Naive thymus-derived CD8-positive, alpha-beta T cell (primary cell): Measurements from ENCODE around the gene PTPRT. TPM values are rescaled to one million over a fixed set of nuclear protein-coding genes. Genes with fewer than 3 reads are reported as not detected.

ENCODE experiments used
- ATAC-seq, 2 donors: fragments of 150-1000 bp; cut with Tn5 transposase in 1 of 2; sonication (Bioruptor Pico), chemical (Tn5 transposase) in 1 of 2; 1 replicate in 1 of 2; 2 replicates in 1 of 2; pipeline ENCODE4 v1.10.0; 2021; ENCODE audit warnings: mild to moderate bottlenecking in 2 of 2, moderate library complexity in 2 of 2
- POLR2A ChIA-PET: fragments of 350-600 bp; sonication (Branson Sonifier 250); formaldehyde crosslinking; loops from one replicate; lab custom pipeline; 2021; ENCODE audit warnings: antibody characterized with exemption; lab: Charles Lee
- DNase-seq, 10 donors: peaks; one replicate each; pipeline versions ENCODE4 v3.0.0 to v3.0.0-alpha.2; 2020 to 2022
- H3K27ac Mint-ChIP-seq, 10 donors: one replicate each; pipeline ENCODE4 v1.8.0; 2020 to 2022; ENCODE audit warnings: mild to moderate bottlenecking in 10 of 10, mixed read lengths in 10 of 10, moderate library complexity in 4 of 10, inconsistent platforms in 1 of 10
- H3K27me3 Mint-ChIP-seq, 5 donors: one replicate each; pipeline ENCODE4 v1.8.0; 2021 to 2022; ENCODE audit warnings: mixed read lengths in 5 of 5
- H3K36me3 Mint-ChIP-seq, 3 donors: one replicate each; pipeline ENCODE4 v1.8.0; 2020 to 2022; ENCODE audit warnings: mixed read lengths in 3 of 3, mild to moderate bottlenecking in 2 of 3, inconsistent platforms in 1 of 3
- H3K4me1 Mint-ChIP-seq, 4 donors: one replicate each; pipeline ENCODE4 v1.8.0; 2021 to 2022; ENCODE audit warnings: mixed read lengths in 4 of 4
- H3K4me3 Mint-ChIP-seq, 10 donors: one replicate each; pipeline ENCODE4 v1.8.0; 2020 to 2022; ENCODE audit warnings: mild to moderate bottlenecking in 10 of 10, mixed read lengths in 10 of 10, moderate library complexity in 6 of 10, inconsistent platforms in 1 of 10
- H3K9me3 Mint-ChIP-seq, 9 donors: one replicate each; pipeline ENCODE4 v1.8.0; 2020 to 2022; ENCODE audit warnings: mixed read lengths in 9 of 9, mild to moderate bottlenecking in 3 of 9, inconsistent platforms in 1 of 9, moderate library complexity in 1 of 9
- polyA plus RNA-seq, 3 donors: library from polyadenylated mRNA; unstranded; fragments of 300-500 nt; fragmentation: Illumina TruSeq; gene quantifications; one replicate each; pipeline ENCODE4 v1.2.3, GENCODE V29; 2021
- total RNA-seq, 8 experiments: library from RNA in 2 of 8; stranded (reverse) in 2 of 8; gene quantifications; one replicate each; pipeline ENCODE4 v1.2.3 and lab custom pipeline; 2021 to 2026

Gene PTPRT
- total and polyA plus RNA-seq, 5 experiments from 2014 or later: not detected

GRCh38 chr20:42588847-42589246 lies 600.9 kb downstream of the PTPRT start:
- Mint-ChIP-seq H3K36me3 (no peaks in the 10 kb centered on the region), H3K4me3 (no peak overlapping the region), H3K27ac (no peak overlapping the region), H3K27me3 (peaks cover 0 to 10% (median 0%) of the 10 kb centered on the region in 5 donors), H3K4me1 (peaks cover 0 to under 1% (median 0%) of the 10 kb centered on the region in 4 donors), H3K9me3 (peaks cover 0 to 11% (median 0%) of the 10 kb centered on the region in 9 donors)
- ATAC-seq (no peak), DNase-seq (no peak)
- POLR2A ChIA-PET: no interaction called here

- peaks cover 0 to 12% (median 0%) of the 10 kb centered on the region in 9 donors for H3K9me3 Mint-ChIP-seq
- no peaks in the 10 kb centered on the region for H3K36me3 Mint-ChIP-seq
- no peak overlapping the region for H3K4me3 Mint-ChIP-seq
- DNase-seq (no peak), ATAC-seq (no peak)
- H3K4me1 Mint-ChIP-seq: peaks cover 0 to 1% (median 0%) of the 10 kb centered on the region in 4 donors
- POLR2A ChIA-PET: no interaction called here
- peaks cover 0 to 7% (median 0%) of the 10 kb centered on the region in 5 donors for H3K27me3 Mint-ChIP-seq
- H3K27ac Mint-ChIP-seq: no peak overlapping the region
These were observed 602.3 kb downstream of the PTPRT start for GRCh38 chr20:42587427-42587826.

- Mint-ChIP-seq H3K4me3 (no peak overlapping the region), H3K27me3 (peaks cover 0 to 9% (median 0%) of the 10 kb centered on the region in 5 donors), H3K4me1 (peaks cover 0 to 1% (median 0%) of the 10 kb centered on the region in 4 donors), H3K27ac (no peak overlapping the region), H3K36me3 (peaks cover 0 to 6% (median 0%) of the 10 kb centered on the region in 3 donors), H3K9me3 (peaks cover 0 to 15% (median 6%) of the 10 kb centered on the region in 9 donors)
- POLR2A ChIA-PET: no interaction called here
- DNase-seq (no peak), ATAC-seq (no peak)
These were observed 608.4 kb downstream of the PTPRT start for GRCh38 chr20:42581311-42581710.

GRCh38 chr20:42576167-42576566 lies 613.5 kb downstream of the PTPRT start:
- DNase-seq (no peak), ATAC-seq (no peak)
- peaks cover 0 to 25% (median 9%) of the 10 kb centered on the region in 9 donors for H3K9me3 Mint-ChIP-seq
- POLR2A ChIA-PET: no interaction called here
- H3K4me3 Mint-ChIP-seq: no peak overlapping the region
- H3K36me3 Mint-ChIP-seq: peaks cover 0 to 5% (median 0%) of the 10 kb centered on the region in 3 donors
- no peaks in the 10 kb centered on the region for H3K4me1 Mint-ChIP-seq
- no peak overlapping the region for H3K27ac Mint-ChIP-seq
- H3K27me3 Mint-ChIP-seq: peaks cover 0 to 6% (median 0%) of the 10 kb centered on the region in 5 donors

GRCh38 chr20:42572320-42573016 lies 617.2 kb downstream of the PTPRT start:
- DNase-seq (no peak), ATAC-seq (no peak)
- H3K36me3 Mint-ChIP-seq: no peaks in the 10 kb centered on the region
- POLR2A ChIA-PET: no interaction called here
- H3K4me1 Mint-ChIP-seq: no peaks in the 10 kb centered on the region
- H3K4me3 Mint-ChIP-seq: no peak overlapping the region
- H3K27me3 Mint-ChIP-seq: no peaks in the 10 kb centered on the region
- H3K27ac Mint-ChIP-seq: peak overlapping the region in 1 of 10 donors; percentile 7
- peaks cover under 1 to 21% (median 6%) of the 10 kb centered on the region in 9 donors for H3K9me3 Mint-ChIP-seq

GRCh38 chr20:42567409-42567808 lies 622.3 kb downstream of the PTPRT start:
- Mint-ChIP-seq H3K27me3 (peaks cover 0 to 4% (median 0%) of the 10 kb centered on the region in 5 donors), H3K9me3 (peaks cover 2 to 15% (median 7%) of the 10 kb centered on the region in 9 donors), H3K4me3 (no peak overlapping the region), H3K27ac (no peak overlapping the region), H3K36me3 (no peaks in the 10 kb centered on the region), H3K4me1 (no peaks in the 10 kb centered on the region)
- DNase-seq: no peak
- POLR2A ChIA-PET: no interaction called here
- no peak for ATAC-seq

GRCh38 chr20:42565235-42565995 lies 624.3 kb downstream of the PTPRT start:
- POLR2A ChIA-PET: no interaction called here
- peaks cover 0 to 7% (median 0%) of the 10 kb centered on the region in 5 donors for H3K27me3 Mint-ChIP-seq
- ATAC-seq: no peak

GRCh38 chr20:42559665-42560064 lies 630.0 kb downstream of the PTPRT start:
- no peak for ATAC-seq
- no peaks in the 10 kb centered on the region for H3K4me1 Mint-ChIP-seq
- no peak overlapping the region for H3K4me3 Mint-ChIP-seq
- peaks cover 0 to 24% (median 0%) of the 10 kb centered on the region in 9 donors for H3K9me3 Mint-ChIP-seq
- POLR2A ChIA-PET: no interaction called here
- peaks cover 0 to 13% (median 5%) of the 10 kb centered on the region in 5 donors for H3K27me3 Mint-ChIP-seq
- DNase-seq: no peak
- H3K27ac Mint-ChIP-seq: no peak overlapping the region
- no peaks in the 10 kb centered on the region for H3K36me3 Mint-ChIP-seq

More at GRCh38 chr20:42565235-42565995, 624.3 kb downstream of the PTPRT start:
- Mint-ChIP-seq H3K36me3 (no peaks in the 10 kb centered on the region), H3K4me1 (no peaks in the 10 kb centered on the region), H3K9me3 (peaks cover 0 to 4% (median 2%) of the 10 kb centered on the region in 9 donors), H3K4me3 (no peak overlapping the region), H3K27ac (no peak overlapping the region)
- no peak for DNase-seq

- POLR2A ChIA-PET: no interaction called here
- DNase-seq (no peak), ATAC-seq (no peak)
- Mint-ChIP-seq H3K9me3 (peaks cover 0 to 24% (median 0%) of the 10 kb centered on the region in 9 donors), H3K27ac (no peak overlapping the region), H3K4me3 (no peak overlapping the region), H3K36me3 (no peaks in the 10 kb centered on the region), H3K27me3 (peaks cover 0 to 9% (median 2%) of the 10 kb centered on the region in 5 donors), H3K4me1 (no peaks in the 10 kb centered on the region)
These were observed 633.1 kb downstream of the PTPRT start for GRCh38 chr20:42556575-42556974.

- no peak for ATAC-seq
- Mint-ChIP-seq H3K9me3 (peaks cover 0 to 6% (median 0%) of the 10 kb centered on the region in 9 donors), H3K27me3 (peaks cover 0 to 5% (median 0%) of the 10 kb centered on the region in 5 donors), H3K36me3 (no peaks in the 10 kb centered on the region), H3K4me3 (no peak overlapping the region), H3K27ac (no peak overlapping the region), H3K4me1 (no peaks in the 10 kb centered on the region)
- no peak for DNase-seq
- POLR2A ChIA-PET: no interaction called here
These were observed 636.3 kb downstream of the PTPRT start for GRCh38 chr20:42553374-42553773.

GRCh38 chr20:42549496-42549895 lies 640.2 kb downstream of the PTPRT start:
- H3K9me3 Mint-ChIP-seq: peaks cover 0 to 9% (median 0%) of the 10 kb centered on the region in 9 donors
- H3K27me3 Mint-ChIP-seq: peaks cover 0 to 9% (median 3%) of the 10 kb centered on the region in 5 donors
- ATAC-seq: no peak
- no peak for DNase-seq
- POLR2A ChIA-PET: no interaction called here
- no peak overlapping the region for H3K4me3 Mint-ChIP-seq
- H3K36me3 Mint-ChIP-seq: no peaks in the 10 kb centered on the region
- H3K4me1 Mint-ChIP-seq: no peaks in the 10 kb centered on the region
- H3K27ac Mint-ChIP-seq: no peak overlapping the region

GRCh38 chr20:42544926-42545325 lies 644.8 kb downstream of the PTPRT start:
- no peak overlapping the region for H3K4me3 Mint-ChIP-seq
- H3K27me3 Mint-ChIP-seq: peaks cover 0 to 9% (median 3%) of the 10 kb centered on the region in 5 donors
- peaks cover 0 to 9% (median 0%) of the 10 kb centered on the region in 9 donors for H3K9me3 Mint-ChIP-seq
- POLR2A ChIA-PET: no interaction called here
- DNase-seq (no peak), ATAC-seq (no peak)
- peak overlapping the region in 1 of 10 donors; percentile 87 for H3K27ac Mint-ChIP-seq
- H3K36me3 Mint-ChIP-seq: no peaks in the 10 kb centered on the region
- H3K4me1 Mint-ChIP-seq: no peaks in the 10 kb centered on the region

GRCh38 chr20:42532831-42533230 lies 656.9 kb downstream of the PTPRT start:
- DNase-seq (no peak), ATAC-seq (no peak)
- Mint-ChIP-seq H3K4me3 (no peak overlapping the region), H3K27ac (no peak overlapping the region), H3K27me3 (peaks cover 0 to 7% (median 0%) of the 10 kb centered on the region in 5 donors), H3K9me3 (peaks cover 0 to 6% (median 0%) of the 10 kb centered on the region in 9 donors), H3K36me3 (no peaks in the 10 kb centered on the region), H3K4me1 (no peaks in the 10 kb centered on the region)
- POLR2A ChIA-PET: no interaction called here
